ENCODE data around the gene NFATC1.

GRCh38 chr18:79544386-79544963 is 148.7 kb downstream of the NFATC1 start:
- TF ChIP-seq CTCF (IDR thresholded peaks at IDR 0.05; ENCODE audit: low read depth, low read length) (peak; percentile 9; the same call in 1 of the 2 replicates), EZH2phosphoT487 (IDR thresholded peaks at IDR 0.05; ENCODE audit: low read depth) (no peak)

Data from OCI-LY3 (cell line).